IMR-90 (cell line): ENCODE results near the gene PANK2. TPM values are rescaled to one million over a fixed set of nuclear protein-coding genes. Genes with fewer than 3 reads are reported as not detected.
"Not testable (repeated sequence)": the region's sequence is repeated elsewhere in the genome, so short reads cannot be mapped to it uniquely, and the experiment has no call there.

ENCODE experiments used
- ATAC-seq: fragments of 200-7000 bp; cut with Tn5 transposase; 2 replicates; pipeline ENCODE4 v1.9.1; 2020; ENCODE audit warnings: low read depth, mild to moderate bottlenecking, moderate library complexity
- BruUV-seq: library from RNA; stranded (reverse); fragments of 400-500 nt; replicated peaks from 2 replicates; lab custom pipeline; 2021; lab: Mats Ljungman, UMichigan
- CTCF ChIA-PET: fragments of 300-600 bp; formaldehyde crosslinking; extraction: SDS; loops from one replicate; lab custom pipeline; 2021; ENCODE audit warnings: antibody characterized with exemption; lab: Yijun Ruan, JAX
- POLR2A ChIA-PET: fragments of 300-600 bp; sonication (Branson Sonifier 250); formaldehyde crosslinking; loops from one replicate; lab custom pipeline; 2022; ENCODE audit warnings: antibody characterized with exemption; ENCODE audit not compliant: unreplicated experiment; lab: Charles Lee
- DNase-seq: peaks from one replicate; pipeline ENCODE4 v3.0.0; 2013
- H2AFZ ChIP-seq: replicated peaks from 2 replicates; pipeline ENCODE3; 2013; ENCODE audit warnings: low read length, mild to moderate bottlenecking; ENCODE audit not compliant: poor library complexity
- H2AK5ac ChIP-seq: 2 replicates; pipeline ENCODE4 v1.6.1; 2013; ENCODE audit warnings: low read depth, low read length, inconsistent platforms
- H2AK9ac ChIP-seq: replicated peaks from 2 replicates; pipeline ENCODE3; 2013; ENCODE audit warnings: mild to moderate bottlenecking, low read depth, low read length, moderate library complexity; ENCODE audit not compliant: poor library complexity
- H2BK120ac ChIP-seq: 2 replicates; pipeline ENCODE4 v1.6.1; 2013; ENCODE audit warnings: low read depth, low read length, inconsistent platforms
- H2BK15ac ChIP-seq: 3 replicates; pipeline ENCODE4 v1.6.1; 2013; ENCODE audit warnings: low read depth, low read length, inconsistent platforms
- H2BK20ac ChIP-seq: 2 replicates; pipeline ENCODE4 v1.6.1; 2013; ENCODE audit warnings: low read depth, mild to moderate bottlenecking, inconsistent platforms, low read length, moderate library complexity
- H2BK5ac ChIP-seq: 2 replicates; pipeline ENCODE4 v1.6.1; 2013; ENCODE audit warnings: mild to moderate bottlenecking, low read depth, low read length, inconsistent platforms; ENCODE audit not compliant: poor library complexity, severe bottlenecking
- H3K14ac ChIP-seq: replicated peaks from 2 replicates; pipeline ENCODE4 v1.6.1; 2013; ENCODE audit warnings: low read depth, low read length, inconsistent platforms
- H3K18ac ChIP-seq: 2 replicates; pipeline ENCODE4 v1.6.1; 2013; ENCODE audit warnings: low read depth, low read length, control low read depth
- H3K23ac ChIP-seq: 2 replicates; pipeline ENCODE4 v1.6.1; 2013; ENCODE audit warnings: low read depth, low read length, inconsistent platforms
- H3K27ac ChIP-seq: 2 replicates; pipeline ENCODE4 v1.5.1; 2013; ENCODE audit warnings: mild to moderate bottlenecking, control low read depth, low read length; ENCODE audit not compliant: insufficient read depth
- H3K27me3 ChIP-seq: 2 replicates; pipeline ENCODE4 v1.6.1; 2013; ENCODE audit warnings: low read length; ENCODE audit not compliant: control insufficient read depth, insufficient read depth
- H3K36me3 ChIP-seq: 2 replicates; pipeline ENCODE4 v1.6.1; 2013; ENCODE audit warnings: low read length, mixed read lengths; ENCODE audit not compliant: control insufficient read depth, insufficient read depth
- H3K4ac ChIP-seq: 2 replicates; pipeline ENCODE4 v1.6.1; 2013; ENCODE audit warnings: low read depth, low read length, inconsistent platforms
- H3K4me1 ChIP-seq: 2 replicates; pipeline ENCODE4 v1.6.1; 2013; ENCODE audit warnings: low read length, mixed read lengths; ENCODE audit not compliant: control insufficient read depth, insufficient read depth
- H3K4me2 ChIP-seq: 2 replicates; pipeline ENCODE4 v1.6.1; 2013; ENCODE audit warnings: low read depth, mild to moderate bottlenecking, control low read depth, low read length, moderate library complexity
- H3K4me3 ChIP-seq: 2 replicates; pipeline ENCODE4 v1.5.1; 2013; ENCODE audit warnings: low read depth, mild to moderate bottlenecking, control low read depth, low read length, moderate library complexity; ENCODE audit not compliant: insufficient read depth
- H3K56ac ChIP-seq: 2 replicates; pipeline ENCODE4 v1.6.1; 2013; ENCODE audit warnings: low read length, inconsistent platforms; ENCODE audit not compliant: insufficient read depth; ENCODE audit errors: extremely low read depth
- H3K79me1 ChIP-seq, 2 experiments: 2 replicates each; pipeline ENCODE4 v1.6.1; 2013; ENCODE audit warnings: low read length in 2 of 2, inconsistent platforms in 1 of 2, low read depth in 1 of 2
- H3K9ac ChIP-seq: 2 replicates; pipeline ENCODE4 v1.6.1; 2013; ENCODE audit warnings: low read depth, low read length, control low read depth
- H3K9me1 ChIP-seq: 2 replicates; pipeline ENCODE4 v1.6.1; 2013; ENCODE audit warnings: low read length, inconsistent platforms; ENCODE audit not compliant: insufficient read depth
- H3K9me3 ChIP-seq: 2 replicates; pipeline ENCODE4 v1.6.1; 2013; ENCODE audit warnings: low read length; ENCODE audit not compliant: control insufficient read depth, insufficient read depth
- H4K20me1 ChIP-seq: 2 replicates; pipeline ENCODE4 v1.6.1; 2013; ENCODE audit warnings: low read length, inconsistent platforms; ENCODE audit not compliant: insufficient read depth
- H4K5ac ChIP-seq: 2 replicates; pipeline ENCODE4 v1.6.1; 2013; ENCODE audit warnings: mild to moderate bottlenecking, low read depth, low read length, control low read depth
- H4K8ac ChIP-seq, 2 experiments: 2 replicates each; pipeline ENCODE4 v1.6.1; 2013; ENCODE audit warnings: low read depth in 2 of 2, low read length in 2 of 2, control low read depth in 1 of 2, inconsistent platforms in 1 of 2
- H4K91ac ChIP-seq: 2 replicates; pipeline ENCODE4 v1.6.1; 2013; ENCODE audit warnings: low read depth, low read length, inconsistent platforms; ENCODE audit not compliant: insufficient read depth
- MXI1 ChIP-seq: IDR thresholded peaks from 2 replicates; pipeline ENCODE4 v1.6.1; 2012; ENCODE audit warnings: low read depth, mild to moderate bottlenecking, low read length, moderate library complexity, borderline replicate concordance
- WGBS, 2 experiments: methylation state at CpG; one replicate each; pipeline versions ENCODE4 v1.1.5 to v1.1.7; 2013; ENCODE audit warnings: missing lambda C conversion rate in 2 of 2; ENCODE audit not compliant: insufficient read length in 1 of 2; ENCODE audit errors: extremely low coverage in 2 of 2; 5-methylcytosine and 5-hydroxymethylcytosine counted together
- dilution Hi-C: fragments of 300-500 bp; cut with HindIII; formaldehyde crosslinking; loops from one replicate; pipeline ENCODE4 v1.14.3; 2018; ENCODE audit warnings: low sequenced_read_pairs; ENCODE audit not compliant: unreplicated experiment
- in situ Hi-C: fragments of 300-500 bp; cut with MboI; formaldehyde crosslinking; loops from 3 replicates; pipeline ENCODE4 v1.14.3; 2019; ENCODE audit warnings: low sequenced_read_pairs, inconsistent platforms, mixed read lengths
- intact Hi-C: fragments of 100-400 bp; cut with micrococcal nuclease; formaldehyde crosslinking; loops from 2 replicates; pipeline ENCODE4 v1.10.0; 2022
- polyA plus RNA-seq, 3 experiments: library from polyadenylated mRNA; depleted of rRNA; stranded (reverse); fragments of >200 nt; gene quantifications; 2 replicates each; pipeline ENCODE4 v1.2.3, GENCODE V29; 2012; ENCODE audit warnings: low replicate concordance in 1 of 3
- total RNA-seq: library from RNA; depleted of rRNA; stranded (reverse); fragments of >200 nt; gene quantifications from 2 replicates; pipeline ENCODE4 v1.2.3, GENCODE V29; 2012

PANK2 gene
- total and polyA plus RNA-seq, 2 of the 4 experiments (the other 2 are of a cell fraction), result 17.7 to 28.1 TPM

DNA sequence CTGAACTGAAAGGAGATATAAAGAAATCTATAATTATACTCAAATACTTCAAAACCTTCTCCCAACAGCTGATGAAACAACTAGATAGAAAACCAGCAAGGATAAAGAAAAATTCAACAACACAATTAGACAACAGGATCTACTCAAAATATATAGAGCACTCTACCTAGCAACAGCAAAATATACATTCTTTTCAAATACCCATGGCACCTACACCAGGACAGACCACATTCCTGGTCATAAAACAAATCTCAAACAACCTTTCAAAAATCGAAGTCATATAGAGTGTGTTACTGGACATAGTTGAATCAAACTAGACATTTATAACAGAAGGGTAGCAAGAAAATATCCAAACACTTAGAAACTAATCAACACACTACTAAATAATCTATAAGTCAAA lies 83.0 kb downstream of the PANK2 start:
- H3K56ac ChIP-seq, result no peak overlapping the region
- no peak overlapping the region for H2BK120ac ChIP-seq
- no peak overlapping the region for H4K5ac ChIP-seq
- H2AK9ac ChIP-seq, result no peak overlapping the region
- no peaks in the 10 kb centered on the region for H3K9me3 ChIP-seq
- peaks cover 6% of the 10 kb centered on the region; the same call in 1 of the 2 replicates for H3K36me3 ChIP-seq
- no peak overlapping the region for H3K4me2 ChIP-seq
- H2BK5ac ChIP-seq, result no peak overlapping the region
- H3K4me3 ChIP-seq, result no peak overlapping the region
- POLR2A ChIA-PET, result interaction anchor here (0.5 kb wide), 1 partner anchor 19 kb away, joined by 4 read pairs; no protein-coding TSS in a partner anchor
- no peak overlapping the region for H3K23ac ChIP-seq
- in situ Hi-C loops (no loop called here), dilution Hi-C loops (no loop called here), intact Hi-C loops (no loop called here)
- H3K18ac ChIP-seq, result no peak overlapping the region
- no peaks in the 10 kb centered on the region for H3K4me1 ChIP-seq
- DNase-seq (no peak), ATAC-seq (no peak)
- H4K20me1 ChIP-seq, result peaks cover 41% of the 10 kb centered on the region
- H3K4ac ChIP-seq, result no peak overlapping the region
- no CpG with 5 or more reads among the region's 1 CpG for WGBS, 2 experiments
- no peak overlapping the region for H2BK15ac ChIP-seq
- no peak overlapping the region for H3K27ac ChIP-seq
- no peak overlapping the region for H2AK5ac ChIP-seq
- CTCF ChIA-PET, result no interaction called here
- no peak overlapping the region for H4K91ac ChIP-seq
- no peak for TF ChIP-seq MXI1
- H3K9me1 ChIP-seq, result peaks cover 5% of the 10 kb centered on the region; the same call in 1 of the 2 replicates
- no peak overlapping the region for H2BK20ac ChIP-seq
- no peak overlapping the region for H3K14ac ChIP-seq
- H3K79me1 ChIP-seq, result peaks cover 24 to 56% of the 10 kb centered on the region in 2 experiments
- BruUV-seq, result no TSS peak
- H3K9ac ChIP-seq, result no peak overlapping the region
- H3K27me3 ChIP-seq, result no peaks in the 10 kb centered on the region
- H2AFZ ChIP-seq, result no peak overlapping the region
- no peak overlapping the region for H4K8ac ChIP-seq

GRCh38 chr20:3972631-3973030 lies 83.4 kb downstream of the PANK2 start:
- H3K23ac ChIP-seq, CTCF ChIA-PET, H4K5ac ChIP-seq, H3K56ac ChIP-seq, H3K4me1 ChIP-seq, H3K27me3 ChIP-seq, H3K14ac ChIP-seq, H2AK9ac ChIP-seq, in situ Hi-C loops, H2BK15ac ChIP-seq, H3K4me3 ChIP-seq, DNase-seq, dilution Hi-C loops, H3K4me2 ChIP-seq, H3K9me1 ChIP-seq, H3K9me3 ChIP-seq, intact Hi-C loops, H3K4ac ChIP-seq, H2BK20ac ChIP-seq, H3K36me3 ChIP-seq, H2BK120ac ChIP-seq, H4K91ac ChIP-seq, H2AK5ac ChIP-seq, H2AFZ ChIP-seq, POLR2A ChIA-PET, H4K8ac ChIP-seq, H3K9ac ChIP-seq, H2BK5ac ChIP-seq, H3K18ac ChIP-seq, ATAC-seq, BruUV-seq, H3K27ac ChIP-seq: not testable (repeated sequence)
- Histone ChIP-seq H3K79me1 (peaks cover 22 to 54% of the 10 kb centered on the region in 2 experiments), H4K20me1 (peaks cover 41% of the 10 kb centered on the region)
- 99% methylated on average over 12 of the region's 20 CpGs; no CpG with 5 or more reads in 1 of the 2 experiments for WGBS, 2 experiments
